Neural cell (in vitro differentiated cells): ENCODE measurements around the gene STX5. TPM values are rescaled to one million over a fixed set of nuclear protein-coding genes. Genes with fewer than 3 reads are reported as not detected.

ENCODE experiments used
- H2AFZ ChIP-seq: fragments of 200-600, 300-800 bp; sonication (generic), shearing (Covaris generic); 2 replicates; pipeline ENCODE4 v1.6.0; 2014; ENCODE audit warnings: low read depth, mild to moderate bottlenecking, antibody characterized with exemption, low read length, moderate library complexity
- H3F3A ChIP-seq: fragments of 200-600 bp; shearing (Covaris generic); 2 replicates; pipeline ENCODE4 v1.6.1; 2016; ENCODE audit warnings: mild to moderate bottlenecking, moderate library complexity, mixed read lengths, antibody characterized with exemption, low read length; ENCODE audit not compliant: insufficient read depth, poor library complexity, severe bottlenecking
- H3K27ac ChIP-seq: fragments of 200-600, 300-800 bp; sonication (generic), shearing (Covaris generic); 2 replicates; pipeline ENCODE4 v1.5.1; 2014; ENCODE audit warnings: mild to moderate bottlenecking, low read length, moderate library complexity
- H3K27me3 ChIP-seq: fragments of 300-800, 200-600 bp; sonication (generic), shearing (Covaris generic); 2 replicates; pipeline ENCODE4 v1.6.0; 2014; ENCODE audit warnings: mild to moderate bottlenecking, low read depth, low read length, moderate library complexity; ENCODE audit not compliant: insufficient read depth
- H3K36me3 ChIP-seq: fragments of 300-800, 200-600 bp; sonication (generic), shearing (Covaris generic); 2 replicates; pipeline ENCODE4 v1.5.1; 2014; ENCODE audit warnings: mild to moderate bottlenecking, antibody characterized with exemption, low read length, moderate library complexity; ENCODE audit not compliant: insufficient read depth
- H3K4me2 ChIP-seq: fragments of 300-800, 200-600 bp; sonication (generic), shearing (Covaris generic); 2 replicates; pipeline ENCODE4 v1.6.0; 2014; ENCODE audit warnings: mild to moderate bottlenecking, low read length
- H3K4me3 ChIP-seq: fragments of 300-800, 200-600 bp; sonication (generic), shearing (Covaris generic); 2 replicates; pipeline ENCODE4 v1.5.1; 2014; ENCODE audit warnings: mild to moderate bottlenecking, low read length, moderate library complexity
- H3K79me2 ChIP-seq: fragments of 200-600 bp; shearing (Covaris generic); replicated peaks from 2 replicates; pipeline ENCODE4 v1.6.0; 2014; ENCODE audit warnings: mild to moderate bottlenecking, low read length, moderate library complexity; ENCODE audit not compliant: insufficient read depth
- H3K9ac ChIP-seq: fragments of 300-800, 200-600 bp; sonication (generic), shearing (Covaris generic); 2 replicates; pipeline ENCODE4 v1.6.1; 2016; ENCODE audit warnings: mild to moderate bottlenecking, low read length, mixed read lengths
- H3K9me2 ChIP-seq: fragments of 200-600 bp; shearing (Covaris generic); 2 replicates; pipeline ENCODE4 v1.6.1; 2016; ENCODE audit warnings: mild to moderate bottlenecking, low read length, mixed read lengths; ENCODE audit not compliant: insufficient read depth
- H3K9me3 ChIP-seq: fragments of 200-600, 300-800 bp; sonication (generic), shearing (Covaris generic); 2 replicates; pipeline ENCODE4 v1.6.1; 2016; ENCODE audit warnings: mild to moderate bottlenecking, mixed run types, low read length, moderate library complexity, mixed read lengths
- H4K20me1 ChIP-seq: fragments of 200-600 bp; shearing (Covaris generic); 2 replicates; pipeline ENCODE4 v1.6.1; 2016; ENCODE audit warnings: mild to moderate bottlenecking, mixed run types; ENCODE audit not compliant: insufficient read depth
- EP300 ChIP-seq: fragments of 450-650 bp; conservative IDR thresholded peaks from 2 replicates; pipeline ENCODE4 v1.6.1; 2014; ENCODE audit warnings: antibody characterized with exemption, mild to moderate bottlenecking, moderate library complexity; ENCODE audit not compliant: poor library complexity, severe bottlenecking
- EZH2 ChIP-seq: fragments of 200-600, 300-800 bp; shearing (Covaris generic), sonication (generic); IDR thresholded peaks from 2 replicates; pipeline ENCODE4 v1.6.1; 2014; ENCODE audit warnings: antibody characterized with exemption, low read length, borderline replicate concordance, mild to moderate bottlenecking; ENCODE audit not compliant: insufficient read depth, poor library complexity, severe bottlenecking
- MXI1 ChIP-seq: fragments of 450-650 bp; conservative IDR thresholded peaks from 2 replicates; pipeline ENCODE4 v1.6.1; 2014; ENCODE audit warnings: antibody characterized with exemption, mild to moderate bottlenecking; ENCODE audit not compliant: poor library complexity, severe bottlenecking
- RAD21 ChIP-seq: fragments of 450-650 bp; conservative IDR thresholded peaks from 2 replicates; pipeline ENCODE4 v1.6.1; 2014; ENCODE audit warnings: antibody characterized with exemption, mild to moderate bottlenecking, moderate library complexity
- REST ChIP-seq: IDR thresholded peaks from 2 replicates; pipeline ENCODE4 v1.6.1; 2012; ENCODE audit warnings: borderline replicate concordance
- SMC3 ChIP-seq: fragments of 450-650 bp; conservative IDR thresholded peaks from 2 replicates; pipeline ENCODE4 v1.6.1; 2014; ENCODE audit warnings: antibody characterized with exemption, mild to moderate bottlenecking, moderate library complexity; ENCODE audit not compliant: poor library complexity
- TAF1 ChIP-seq: IDR thresholded peaks from 2 replicates; pipeline ENCODE4 v1.6.1; 2012; ENCODE audit warnings: low read depth
- polyA plus RNA-seq: library from polyadenylated mRNA; depleted of rRNA; stranded (reverse); fragments of >200 nt; gene quantifications from 2 replicates; pipeline ENCODE4 v1.2.3, GENCODE V29; 2014
- TF ChIP-seq, protein P1 (sequence below): fragments of 450-650 bp; IDR thresholded peaks from 2 replicates; pipeline ENCODE4 v1.5.1; 2014; ENCODE audit warnings: antibody characterized with exemption, mild to moderate bottlenecking, moderate library complexity; ENCODE audit not compliant: poor library complexity, severe bottlenecking

Gene STX5
- polyA plus RNA-seq, 1 donor from 2014 or later, result 28.5 TPM

DNA sequence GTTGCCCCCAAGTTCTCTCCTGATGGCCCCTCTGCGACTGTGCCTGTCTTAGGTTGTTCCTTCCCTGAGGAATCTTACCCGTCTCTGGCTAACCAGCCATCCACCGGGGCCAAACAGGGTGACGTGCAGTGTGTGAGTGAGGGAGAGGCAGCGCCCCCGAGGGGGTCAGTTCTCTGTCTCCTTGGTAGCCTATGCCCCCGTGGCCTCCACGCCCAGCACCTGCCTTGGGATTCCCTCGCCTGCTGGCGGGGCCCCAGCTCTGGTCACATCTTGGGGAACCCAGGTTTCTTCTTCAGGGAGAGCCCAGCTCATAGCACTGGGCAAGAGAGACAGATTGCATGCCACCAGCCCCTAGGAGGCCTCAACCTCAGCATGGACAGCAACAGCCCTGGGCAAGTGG is 32.4 kb downstream of the STX5 start:
- Histone ChIP-seq H3K36me3 (no peaks in the 10 kb centered on the region), H4K20me1 (peaks cover 6% of the 10 kb centered on the region), H3K4me2 (no peak overlapping the region), H3K9me3 (no peaks in the 10 kb centered on the region), H3K27ac (no peak overlapping the region), H3K9me2 (no peaks in the 10 kb centered on the region), H3K9ac (no peak overlapping the region), H3K79me2 (peaks cover 17% of the 10 kb centered on the region), H3F3A (no peaks in the 10 kb centered on the region), H2AFZ (no peak overlapping the region), H3K4me3 (no peak overlapping the region), H3K27me3 (no peaks in the 10 kb centered on the region)
- TF ChIP-seq SMC3 (no peak), TAF1 (no peak), EZH2 (no peak), EP300 (no peak), MXI1 (no peak), REST (no peak), RAD21 (no peak)
- TF ChIP-seq, protein P1, sequence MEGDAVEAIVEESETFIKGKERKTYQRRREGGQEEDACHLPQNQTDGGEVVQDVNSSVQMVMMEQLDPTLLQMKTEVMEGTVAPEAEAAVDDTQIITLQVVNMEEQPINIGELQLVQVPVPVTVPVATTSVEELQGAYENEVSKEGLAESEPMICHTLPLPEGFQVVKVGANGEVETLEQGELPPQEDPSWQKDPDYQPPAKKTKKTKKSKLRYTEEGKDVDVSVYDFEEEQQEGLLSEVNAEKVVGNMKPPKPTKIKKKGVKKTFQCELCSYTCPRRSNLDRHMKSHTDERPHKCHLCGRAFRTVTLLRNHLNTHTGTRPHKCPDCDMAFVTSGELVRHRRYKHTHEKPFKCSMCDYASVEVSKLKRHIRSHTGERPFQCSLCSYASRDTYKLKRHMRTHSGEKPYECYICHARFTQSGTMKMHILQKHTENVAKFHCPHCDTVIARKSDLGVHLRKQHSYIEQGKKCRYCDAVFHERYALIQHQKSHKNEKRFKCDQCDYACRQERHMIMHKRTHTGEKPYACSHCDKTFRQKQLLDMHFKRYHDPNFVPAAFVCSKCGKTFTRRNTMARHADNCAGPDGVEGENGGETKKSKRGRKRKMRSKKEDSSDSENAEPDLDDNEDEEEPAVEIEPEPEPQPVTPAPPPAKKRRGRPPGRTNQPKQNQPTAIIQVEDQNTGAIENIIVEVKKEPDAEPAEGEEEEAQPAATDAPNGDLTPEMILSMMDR, result no peak

DNA sequence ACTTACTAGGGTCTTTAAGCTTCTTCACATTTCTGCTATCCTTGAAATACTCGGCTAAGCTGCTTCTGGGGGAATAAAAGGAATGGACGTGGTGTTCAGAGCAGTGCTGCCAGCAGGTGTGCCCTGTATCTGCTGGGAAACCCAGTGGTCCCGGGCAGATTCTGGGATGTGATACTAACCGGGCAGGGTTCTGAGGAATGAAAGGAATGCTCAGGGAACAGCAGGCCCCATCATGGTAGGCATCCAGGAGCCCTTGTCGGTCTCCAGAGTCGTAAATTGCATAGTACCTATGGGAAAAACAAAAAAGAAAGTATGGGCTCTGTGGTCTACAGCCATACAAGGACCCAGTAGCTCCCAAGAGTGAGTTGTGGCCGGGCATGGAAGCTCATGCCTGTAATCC is 35.6 kb downstream of the STX5 start:
- no peak overlapping the region for H3K9ac ChIP-seq
- no peaks in the 10 kb centered on the region for H4K20me1 ChIP-seq
- H3K36me3 ChIP-seq, result no peaks in the 10 kb centered on the region
- no peaks in the 10 kb centered on the region for H3K9me2 ChIP-seq
- H3F3A ChIP-seq, result peaks cover 3% of the 10 kb centered on the region
- H3K27me3 ChIP-seq, result no peaks in the 10 kb centered on the region
- no peak overlapping the region for H3K4me2 ChIP-seq
- H3K4me3 ChIP-seq, result no peak overlapping the region
- TF ChIP-seq RAD21 (no peak), EP300 (no peak), REST (no peak), MXI1 (no peak), EZH2 (no peak), SMC3 (no peak)
- TF ChIP-seq, protein P1, result no peak
- H2AFZ ChIP-seq, result no peak overlapping the region
- H3K9me3 ChIP-seq, result no peaks in the 10 kb centered on the region
- no peak overlapping the region for H3K27ac ChIP-seq
- no peaks in the 10 kb centered on the region for H3K79me2 ChIP-seq
